ENCODE data around the gene TUBA4A.

Gene TUBA4A

DNA sequence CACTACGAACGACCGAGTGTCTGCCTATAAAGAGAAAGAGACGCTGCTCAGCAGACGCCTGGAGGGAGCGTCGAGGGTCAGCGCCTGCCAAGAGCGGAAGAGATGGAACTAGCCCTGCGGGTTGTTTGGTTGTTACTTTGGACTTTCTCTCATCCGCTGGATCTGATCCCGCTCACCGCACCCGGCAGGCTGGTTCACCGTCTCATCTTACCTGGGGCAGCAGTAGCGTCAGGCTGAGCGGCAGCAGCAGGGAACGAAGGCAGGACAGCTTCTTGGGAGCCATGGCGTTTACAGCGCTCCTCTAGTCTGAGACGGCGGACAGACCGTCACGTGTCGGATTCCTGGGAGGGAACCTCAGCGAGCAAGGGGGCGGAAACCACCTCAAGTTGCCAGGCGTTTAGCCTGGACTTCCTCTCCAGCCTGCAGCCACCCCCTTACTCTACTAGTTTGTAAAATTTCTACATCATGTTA is 10.4 kb downstream of the TUBA4A start:
- TF ChIP-seq, protein P1, sequence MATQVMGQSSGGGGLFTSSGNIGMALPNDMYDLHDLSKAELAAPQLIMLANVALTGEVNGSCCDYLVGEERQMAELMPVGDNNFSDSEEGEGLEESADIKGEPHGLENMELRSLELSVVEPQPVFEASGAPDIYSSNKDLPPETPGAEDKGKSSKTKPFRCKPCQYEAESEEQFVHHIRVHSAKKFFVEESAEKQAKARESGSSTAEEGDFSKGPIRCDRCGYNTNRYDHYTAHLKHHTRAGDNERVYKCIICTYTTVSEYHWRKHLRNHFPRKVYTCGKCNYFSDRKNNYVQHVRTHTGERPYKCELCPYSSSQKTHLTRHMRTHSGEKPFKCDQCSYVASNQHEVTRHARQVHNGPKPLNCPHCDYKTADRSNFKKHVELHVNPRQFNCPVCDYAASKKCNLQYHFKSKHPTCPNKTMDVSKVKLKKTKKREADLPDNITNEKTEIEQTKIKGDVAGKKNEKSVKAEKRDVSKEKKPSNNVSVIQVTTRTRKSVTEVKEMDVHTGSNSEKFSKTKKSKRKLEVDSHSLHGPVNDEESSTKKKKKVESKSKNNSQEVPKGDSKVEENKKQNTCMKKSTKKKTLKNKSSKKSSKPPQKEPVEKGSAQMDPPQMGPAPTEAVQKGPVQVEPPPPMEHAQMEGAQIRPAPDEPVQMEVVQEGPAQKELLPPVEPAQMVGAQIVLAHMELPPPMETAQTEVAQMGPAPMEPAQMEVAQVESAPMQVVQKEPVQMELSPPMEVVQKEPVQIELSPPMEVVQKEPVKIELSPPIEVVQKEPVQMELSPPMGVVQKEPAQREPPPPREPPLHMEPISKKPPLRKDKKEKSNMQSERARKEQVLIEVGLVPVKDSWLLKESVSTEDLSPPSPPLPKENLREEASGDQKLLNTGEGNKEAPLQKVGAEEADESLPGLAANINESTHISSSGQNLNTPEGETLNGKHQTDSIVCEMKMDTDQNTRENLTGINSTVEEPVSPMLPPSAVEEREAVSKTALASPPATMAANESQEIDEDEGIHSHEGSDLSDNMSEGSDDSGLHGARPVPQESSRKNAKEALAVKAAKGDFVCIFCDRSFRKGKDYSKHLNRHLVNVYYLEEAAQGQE (IDR thresholded peaks at IDR 0.05; ENCODE audit: insufficient replicate concordance, low read depth) = no peak
- TF ChIP-seq GABPA (IDR thresholded peaks at IDR 0.05; ENCODE audit: low read depth) = no peak
- DNase-seq (ENCODE audit: low read depth in 1 of 2, low spot score in 1 of 2) = peak in 1 of 2 experiments; percentile 25
- Histone ChIP-seq H3K4me3 (replicated peaks; ENCODE audit: insufficient read depth, low read length) (no peak overlapping the region), H3K27ac (replicated peaks) (no peak overlapping the region), H3K27me3 (ENCODE audit: insufficient read depth, poor library complexity, severe bottlenecking) (no peaks in the 10 kb centered on the region)

DNA sequence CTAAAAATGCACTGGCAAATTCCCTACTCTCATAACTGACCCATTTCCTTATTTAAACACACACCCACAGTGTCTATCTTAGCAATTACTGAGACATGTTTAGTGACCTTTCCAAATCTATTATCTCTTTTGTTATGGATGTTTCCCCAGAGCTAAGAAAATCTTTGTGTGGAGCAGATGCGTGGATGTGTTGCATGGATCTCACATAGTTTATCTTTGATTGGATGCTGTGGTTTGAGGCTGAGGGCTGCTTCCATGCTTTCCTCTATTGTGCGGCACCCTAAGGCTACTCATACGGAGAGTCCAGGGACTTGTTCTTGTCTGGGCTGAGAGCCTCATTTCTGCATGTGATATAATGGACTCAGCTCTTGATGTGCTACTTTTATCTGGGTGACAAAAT is 19.4 kb downstream of the TUBA4A start:
- no peak for DNase-seq (ENCODE audit: low read depth in 1 of 2, low spot score in 1 of 2)
- no peak overlapping the region for H3K4me3 ChIP-seq (replicated peaks; ENCODE audit: insufficient read depth, low read length)
- no peaks in the 10 kb centered on the region for H3K27me3 ChIP-seq (ENCODE audit: insufficient read depth, poor library complexity, severe bottlenecking)
- H3K27ac ChIP-seq (replicated peaks) = no peak overlapping the region
- no peak for TF ChIP-seq GABPA (IDR thresholded peaks at IDR 0.05; ENCODE audit: low read depth)
- TF ChIP-seq, protein P1 (IDR thresholded peaks at IDR 0.05; ENCODE audit: insufficient replicate concordance, low read depth) = no peak
- no peak for TF ChIP-seq POLR2AphosphoS5 (IDR thresholded peaks at IDR 0.05; ENCODE audit: low read depth)
- TF ChIP-seq, protein P2, sequence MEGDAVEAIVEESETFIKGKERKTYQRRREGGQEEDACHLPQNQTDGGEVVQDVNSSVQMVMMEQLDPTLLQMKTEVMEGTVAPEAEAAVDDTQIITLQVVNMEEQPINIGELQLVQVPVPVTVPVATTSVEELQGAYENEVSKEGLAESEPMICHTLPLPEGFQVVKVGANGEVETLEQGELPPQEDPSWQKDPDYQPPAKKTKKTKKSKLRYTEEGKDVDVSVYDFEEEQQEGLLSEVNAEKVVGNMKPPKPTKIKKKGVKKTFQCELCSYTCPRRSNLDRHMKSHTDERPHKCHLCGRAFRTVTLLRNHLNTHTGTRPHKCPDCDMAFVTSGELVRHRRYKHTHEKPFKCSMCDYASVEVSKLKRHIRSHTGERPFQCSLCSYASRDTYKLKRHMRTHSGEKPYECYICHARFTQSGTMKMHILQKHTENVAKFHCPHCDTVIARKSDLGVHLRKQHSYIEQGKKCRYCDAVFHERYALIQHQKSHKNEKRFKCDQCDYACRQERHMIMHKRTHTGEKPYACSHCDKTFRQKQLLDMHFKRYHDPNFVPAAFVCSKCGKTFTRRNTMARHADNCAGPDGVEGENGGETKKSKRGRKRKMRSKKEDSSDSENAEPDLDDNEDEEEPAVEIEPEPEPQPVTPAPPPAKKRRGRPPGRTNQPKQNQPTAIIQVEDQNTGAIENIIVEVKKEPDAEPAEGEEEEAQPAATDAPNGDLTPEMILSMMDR (IDR thresholded peaks at IDR 0.05; ENCODE audit: insufficient read depth, low read length) = no peak
- no peak for TF ChIP-seq SPI1 (IDR thresholded peaks at IDR 0.05; ENCODE audit: borderline replicate concordance, low read depth)

DNA sequence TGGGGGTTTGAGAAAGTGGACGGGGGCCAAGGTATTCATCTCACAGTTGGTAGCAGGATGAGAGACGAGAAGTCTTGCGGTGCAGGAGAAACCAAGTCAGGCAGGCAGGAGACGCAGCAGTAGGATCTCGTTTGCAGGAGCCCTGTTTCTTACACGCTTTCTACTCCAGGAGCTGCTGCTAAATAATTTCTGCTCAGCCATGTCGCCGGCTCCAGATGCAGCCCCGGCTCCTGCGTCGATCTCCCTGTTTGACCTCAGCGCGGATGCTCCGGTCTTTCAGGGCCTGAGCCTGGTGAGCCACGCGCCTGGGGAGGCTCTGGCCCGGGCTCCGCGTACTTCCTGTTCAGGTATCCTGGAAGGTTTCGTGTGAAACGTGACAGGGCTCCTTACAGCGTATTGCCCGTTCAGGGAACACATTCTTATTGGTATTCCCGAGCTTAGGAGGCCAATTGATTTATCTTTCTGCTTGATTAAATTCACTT is 23.6 kb downstream of the TUBA4A start:
- DNase-seq (ENCODE audit: low read depth in 1 of 2, low spot score in 1 of 2) = peak in 1 of 2 experiments; percentile 64
- TF ChIP-seq, protein P1 (IDR thresholded peaks at IDR 0.05; ENCODE audit: insufficient replicate concordance, low read depth) = no peak
- TF ChIP-seq, protein P2 (IDR thresholded peaks at IDR 0.05; ENCODE audit: insufficient read depth, low read length) = no peak
- TF ChIP-seq GABPA (IDR thresholded peaks at IDR 0.05; ENCODE audit: low read depth) (no peak), SPI1 (IDR thresholded peaks at IDR 0.05; ENCODE audit: borderline replicate concordance, low read depth) (no peak), POLR2AphosphoS5 (IDR thresholded peaks at IDR 0.05; ENCODE audit: low read depth) (no peak)
- peak overlapping the region; percentile 70 for H3K27ac ChIP-seq (replicated peaks)

More for the DNA sequence above, 23.6 kb downstream of the TUBA4A start:
- H3K27me3 ChIP-seq (ENCODE audit: insufficient read depth, poor library complexity, severe bottlenecking) = no peaks in the 10 kb centered on the region
- peak overlapping the region; percentile 75 for H3K4me3 ChIP-seq (replicated peaks; ENCODE audit: insufficient read depth, low read length)
